WTC11 (cell line): ENCODE measurements around the gene NCKAP5. TPM values are rescaled to one million over a fixed set of nuclear protein-coding genes. Genes with fewer than 3 reads are reported as not detected.

Source experiments
- ATAC-seq: fragments of 200-7000 bp; cut with Tn5 transposase; 2 replicates; pipeline ENCODE4 v1.10.0; 2021; ENCODE audit warnings: mild to moderate bottlenecking, moderate library complexity
- CTCF ChIA-PET: fragments of 300-600 bp; sonication (Branson Sonifier 250); formaldehyde crosslinking; loops from one replicate; lab custom pipeline; 2021; ENCODE audit warnings: antibody characterized with exemption; lab: Charles Lee
- POLR2A ChIA-PET: fragments of 350-600 bp; sonication (Branson Sonifier 250); formaldehyde crosslinking; loops from one replicate; lab custom pipeline; 2021; ENCODE audit warnings: antibody characterized with exemption; lab: Charles Lee
- DNase-seq: peaks from one replicate; pipeline ENCODE4 v3.0.0; 2021; ENCODE audit warnings: low spot score
- H3K27ac Mint-ChIP-seq: 2 replicates; pipeline ENCODE4 v1.8.0; 2021; ENCODE audit warnings: mixed read lengths
- H3K27me3 Mint-ChIP-seq: 2 replicates; pipeline ENCODE4 v1.8.0; 2021; ENCODE audit warnings: low read depth, mild to moderate bottlenecking, moderate library complexity, mixed read lengths
- H3K36me3 Mint-ChIP-seq: 2 replicates; pipeline ENCODE4 v1.8.0; 2021; ENCODE audit warnings: mixed read lengths
- H3K4me1 Mint-ChIP-seq: 2 replicates; pipeline ENCODE4 v1.8.0; 2022; ENCODE audit warnings: mixed read lengths
- H3K4me3 Mint-ChIP-seq: 2 replicates; pipeline ENCODE4 v1.8.0; 2021; ENCODE audit warnings: mild to moderate bottlenecking, moderate library complexity, mixed read lengths
- H3K9me3 Mint-ChIP-seq: 2 replicates; pipeline ENCODE4 v1.8.0; 2021; ENCODE audit warnings: mixed read lengths
- CREM ChIP-seq: sonication (generic); formaldehyde crosslinking; IDR thresholded peaks from 2 replicates; pipeline ENCODE4 v1.8.1; 2022; ENCODE audit warnings: mild to moderate bottlenecking, missing genetic modification reagents, moderate library complexity
- ESRRA ChIP-seq: sonication (generic); formaldehyde crosslinking; IDR thresholded peaks from 2 replicates; pipeline ENCODE4 v1.8.1; 2022; ENCODE audit warnings: mild to moderate bottlenecking, missing genetic modification reagents, borderline replicate concordance
- GTF2I ChIP-seq: fragments of 250-450 bp; sonication (Bioruptor Pico); conservative IDR thresholded peaks from 2 replicates; pipeline ENCODE4 v1.4.0; 2021; ENCODE audit warnings: mild to moderate bottlenecking
- MYBL2 ChIP-seq: sonication (generic); formaldehyde crosslinking; IDR thresholded peaks from 2 replicates; pipeline ENCODE4 v1.8.1; 2023; ENCODE audit warnings: mild to moderate bottlenecking, moderate library complexity, missing genetic modification reagents
- NFE2L1 ChIP-seq: sonication (generic); formaldehyde crosslinking; IDR thresholded peaks from 2 replicates; pipeline ENCODE4 v1.8.1; 2023; ENCODE audit warnings: missing genetic modification reagents
- NR2C2 ChIP-seq: sonication (generic); formaldehyde crosslinking; IDR thresholded peaks from 2 replicates; pipeline ENCODE4 v1.8.0; 2022; ENCODE audit warnings: mild to moderate bottlenecking, missing genetic modification reagents
- OVOL2 ChIP-seq: fragments of 250-450 bp; sonication (Bioruptor Pico); IDR thresholded peaks from 2 replicates; pipeline ENCODE4 v1.9.0; 2021; ENCODE audit warnings: mild to moderate bottlenecking, borderline replicate concordance
- SMAD4 ChIP-seq: sonication (generic); formaldehyde crosslinking; IDR thresholded peaks from 2 replicates; pipeline ENCODE4 v1.8.0; 2022; ENCODE audit warnings: mild to moderate bottlenecking, missing genetic modification reagents
- TEAD4 ChIP-seq: sonication (generic); formaldehyde crosslinking; IDR thresholded peaks from 2 replicates; pipeline ENCODE4 v1.8.0; 2022; ENCODE audit warnings: mild to moderate bottlenecking, missing genetic modification reagents
- ZNF138 ChIP-seq: sonication (generic); formaldehyde crosslinking; conservative IDR thresholded peaks from 2 replicates; pipeline ENCODE4 v1.8.1; 2022; ENCODE audit warnings: mild to moderate bottlenecking, moderate library complexity, missing genetic modification reagents
- ZNF232 ChIP-seq: sonication (generic); formaldehyde crosslinking; IDR thresholded peaks from 2 replicates; pipeline ENCODE4 v1.8.0; 2022; ENCODE audit warnings: mild to moderate bottlenecking, missing genetic modification reagents
- ZNF263 ChIP-seq: sonication (generic); formaldehyde crosslinking; IDR thresholded peaks from 2 replicates; pipeline ENCODE4 v1.8.1; 2022; ENCODE audit warnings: low read depth, mild to moderate bottlenecking, moderate library complexity, missing genetic modification reagents
- total RNA-seq: library from RNA; stranded (reverse); gene quantifications from 3 replicates; pipeline ENCODE4 v1.2.3, GENCODE V29; 2021
- TF ChIP-seq, protein P1 (sequence below): sonication (generic); formaldehyde crosslinking; IDR thresholded peaks from 2 replicates; pipeline ENCODE4 v1.8.1; 2023; ENCODE audit warnings: mild to moderate bottlenecking, missing genetic modification reagents, moderate library complexity
- TF ChIP-seq, protein P2 (sequence below): sonication (generic); formaldehyde crosslinking; conservative IDR thresholded peaks from 2 replicates; pipeline ENCODE4 v1.8.1; 2022; ENCODE audit warnings: mild to moderate bottlenecking, missing genetic modification reagents
- TF ChIP-seq, protein P3 (sequence below): sonication (generic); formaldehyde crosslinking; IDR thresholded peaks from 2 replicates; pipeline ENCODE4 v1.8.1; 2022; ENCODE audit warnings: mild to moderate bottlenecking, missing genetic modification reagents, moderate library complexity, borderline replicate concordance
- TF ChIP-seq, protein P4 (sequence below): fragments of 250-450 bp; sonication (Bioruptor Pico); IDR thresholded peaks from 2 replicates; pipeline ENCODE4 v1.9.0; 2021; ENCODE audit warnings: moderate library complexity, mild to moderate bottlenecking, inconsistent platforms, borderline replicate concordance
- TF ChIP-seq, protein P5 (sequence below): sonication (generic); formaldehyde crosslinking; IDR thresholded peaks from 2 replicates; pipeline ENCODE4 v1.8.1; 2022; ENCODE audit warnings: low read depth, missing genetic modification reagents, borderline replicate concordance
- TF ChIP-seq, protein P6 (sequence below): sonication (generic); formaldehyde crosslinking; IDR thresholded peaks from 2 replicates; pipeline ENCODE4 v1.8.1; 2022; ENCODE audit warnings: mild to moderate bottlenecking, moderate library complexity, missing genetic modification reagents
- TF ChIP-seq, protein P7 (sequence below): sonication (generic); formaldehyde crosslinking; IDR thresholded peaks from 2 replicates; pipeline ENCODE4 v1.8.0; 2022; ENCODE audit warnings: mild to moderate bottlenecking, missing genetic modification reagents
- TF ChIP-seq, protein P8 (sequence below): sonication (generic); formaldehyde crosslinking; IDR thresholded peaks from 2 replicates; pipeline ENCODE4 v1.8.1; 2022; ENCODE audit warnings: missing genetic modification reagents, borderline replicate concordance

Gene NCKAP5
- total RNA-seq, 1 experiment from 2014 or later = 0.55 TPM

DNA sequence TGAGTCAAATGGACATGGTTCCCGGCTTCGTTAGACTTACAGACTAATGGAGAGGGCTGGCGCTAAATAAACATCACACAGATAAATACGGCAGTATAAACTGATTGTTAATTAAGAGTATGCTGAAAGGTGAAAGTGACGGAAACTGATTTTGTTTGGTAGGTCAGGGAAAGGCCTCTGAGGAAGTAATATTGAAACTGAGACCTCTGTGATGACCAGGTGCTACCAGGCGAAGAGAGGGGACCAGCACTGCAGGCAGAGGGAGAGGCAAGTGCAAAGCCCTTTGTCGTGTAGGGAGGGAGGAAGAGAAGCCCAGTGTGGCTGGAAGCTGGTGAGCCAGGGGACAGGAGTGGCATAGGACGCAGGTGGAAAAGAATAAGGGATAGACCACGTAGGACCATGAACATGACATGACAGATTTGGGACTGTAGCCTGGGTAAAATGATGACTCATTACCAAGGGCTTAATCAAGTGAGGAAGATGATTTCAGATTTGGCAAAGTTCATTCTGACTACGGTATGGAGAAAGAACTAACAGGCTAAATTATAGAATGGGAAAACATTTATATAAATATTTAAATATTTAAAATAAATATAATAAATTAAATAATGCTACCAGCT is 433.1 kb downstream of the NCKAP5 start:
- peaks cover 29% of the 10 kb centered on the region for H3K27me3 Mint-ChIP-seq
- ATAC-seq = no peak
- no peaks in the 10 kb centered on the region for H3K36me3 Mint-ChIP-seq
- H3K4me3 Mint-ChIP-seq = no peak overlapping the region
- H3K4me1 Mint-ChIP-seq = peaks cover 33% of the 10 kb centered on the region
- no peak for TF ChIP-seq CREM (CRISPR knock-in tag)
- TF ChIP-seq, protein P1, sequence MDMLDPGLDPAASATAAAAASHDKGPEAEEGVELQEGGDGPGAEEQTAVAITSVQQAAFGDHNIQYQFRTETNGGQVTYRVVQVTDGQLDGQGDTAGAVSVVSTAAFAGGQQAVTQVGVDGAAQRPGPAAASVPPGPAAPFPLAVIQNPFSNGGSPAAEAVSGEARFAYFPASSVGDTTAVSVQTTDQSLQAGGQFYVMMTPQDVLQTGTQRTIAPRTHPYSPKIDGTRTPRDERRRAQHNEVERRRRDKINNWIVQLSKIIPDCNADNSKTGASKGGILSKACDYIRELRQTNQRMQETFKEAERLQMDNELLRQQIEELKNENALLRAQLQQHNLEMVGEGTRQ (CRISPR knock-in tag) = no peak
- no peak for TF ChIP-seq MYBL2 (CRISPR knock-in tag)
- TF ChIP-seq ZNF232 (CRISPR knock-in tag) = no peak
- TF ChIP-seq SMAD4 = no peak
- TF ChIP-seq, protein P2, sequence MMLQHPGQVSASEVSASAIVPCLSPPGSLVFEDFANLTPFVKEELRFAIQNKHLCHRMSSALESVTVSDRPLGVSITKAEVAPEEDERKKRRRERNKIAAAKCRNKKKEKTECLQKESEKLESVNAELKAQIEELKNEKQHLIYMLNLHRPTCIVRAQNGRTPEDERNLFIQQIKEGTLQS (CRISPR knock-in tag) = no peak
- no peak for TF ChIP-seq ZNF263 (CRISPR knock-in tag)
- TF ChIP-seq ESRRA (CRISPR knock-in tag) = no peak
- TF ChIP-seq, protein P3, sequence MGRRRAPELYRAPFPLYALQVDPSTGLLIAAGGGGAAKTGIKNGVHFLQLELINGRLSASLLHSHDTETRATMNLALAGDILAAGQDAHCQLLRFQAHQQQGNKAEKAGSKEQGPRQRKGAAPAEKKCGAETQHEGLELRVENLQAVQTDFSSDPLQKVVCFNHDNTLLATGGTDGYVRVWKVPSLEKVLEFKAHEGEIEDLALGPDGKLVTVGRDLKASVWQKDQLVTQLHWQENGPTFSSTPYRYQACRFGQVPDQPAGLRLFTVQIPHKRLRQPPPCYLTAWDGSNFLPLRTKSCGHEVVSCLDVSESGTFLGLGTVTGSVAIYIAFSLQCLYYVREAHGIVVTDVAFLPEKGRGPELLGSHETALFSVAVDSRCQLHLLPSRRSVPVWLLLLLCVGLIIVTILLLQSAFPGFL (CRISPR knock-in tag) = no peak
- TF ChIP-seq, protein P4, sequence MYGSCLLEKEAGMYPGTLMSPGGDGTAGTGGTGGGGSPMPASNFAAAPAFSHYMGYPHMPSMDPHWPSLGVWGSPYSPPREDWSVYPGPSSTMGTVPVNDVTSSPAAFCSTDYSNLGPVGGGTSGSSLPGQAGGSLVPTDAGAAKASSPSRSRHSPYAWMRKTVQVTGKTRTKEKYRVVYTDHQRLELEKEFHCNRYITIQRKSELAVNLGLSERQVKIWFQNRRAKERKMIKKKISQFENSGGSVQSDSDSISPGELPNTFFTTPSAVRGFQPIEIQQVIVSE (CRISPR knock-in tag) = no peak
- TF ChIP-seq, protein P5, sequence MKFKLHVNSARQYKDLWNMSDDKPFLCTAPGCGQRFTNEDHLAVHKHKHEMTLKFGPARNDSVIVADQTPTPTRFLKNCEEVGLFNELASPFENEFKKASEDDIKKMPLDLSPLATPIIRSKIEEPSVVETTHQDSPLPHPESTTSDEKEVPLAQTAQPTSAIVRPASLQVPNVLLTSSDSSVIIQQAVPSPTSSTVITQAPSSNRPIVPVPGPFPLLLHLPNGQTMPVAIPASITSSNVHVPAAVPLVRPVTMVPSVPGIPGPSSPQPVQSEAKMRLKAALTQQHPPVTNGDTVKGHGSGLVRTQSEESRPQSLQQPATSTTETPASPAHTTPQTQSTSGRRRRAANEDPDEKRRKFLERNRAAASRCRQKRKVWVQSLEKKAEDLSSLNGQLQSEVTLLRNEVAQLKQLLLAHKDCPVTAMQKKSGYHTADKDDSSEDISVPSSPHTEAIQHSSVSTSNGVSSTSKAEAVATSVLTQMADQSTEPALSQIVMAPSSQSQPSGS (CRISPR knock-in tag) = no peak
- no peak for TF ChIP-seq NR2C2
- TF ChIP-seq NFE2L1 (CRISPR knock-in tag) = no peak
- no peak for TF ChIP-seq TEAD4 (CRISPR knock-in tag)
- no peak for TF ChIP-seq GTF2I (CRISPR knock-in tag)
- no peak for TF ChIP-seq OVOL2 (CRISPR knock-in tag)
- TF ChIP-seq, protein P6, sequence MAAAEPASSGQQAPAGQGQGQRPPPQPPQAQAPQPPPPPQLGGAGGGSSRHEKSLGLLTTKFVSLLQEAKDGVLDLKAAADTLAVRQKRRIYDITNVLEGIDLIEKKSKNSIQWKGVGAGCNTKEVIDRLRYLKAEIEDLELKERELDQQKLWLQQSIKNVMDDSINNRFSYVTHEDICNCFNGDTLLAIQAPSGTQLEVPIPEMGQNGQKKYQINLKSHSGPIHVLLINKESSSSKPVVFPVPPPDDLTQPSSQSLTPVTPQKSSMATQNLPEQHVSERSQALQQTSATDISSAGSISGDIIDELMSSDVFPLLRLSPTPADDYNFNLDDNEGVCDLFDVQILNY = no peak
- TF ChIP-seq, protein P7, sequence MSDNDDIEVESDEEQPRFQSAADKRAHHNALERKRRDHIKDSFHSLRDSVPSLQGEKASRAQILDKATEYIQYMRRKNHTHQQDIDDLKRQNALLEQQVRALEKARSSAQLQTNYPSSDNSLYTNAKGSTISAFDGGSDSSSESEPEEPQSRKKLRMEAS = no peak
- TF ChIP-seq ZNF138 = no peak
- TF ChIP-seq, protein P8, sequence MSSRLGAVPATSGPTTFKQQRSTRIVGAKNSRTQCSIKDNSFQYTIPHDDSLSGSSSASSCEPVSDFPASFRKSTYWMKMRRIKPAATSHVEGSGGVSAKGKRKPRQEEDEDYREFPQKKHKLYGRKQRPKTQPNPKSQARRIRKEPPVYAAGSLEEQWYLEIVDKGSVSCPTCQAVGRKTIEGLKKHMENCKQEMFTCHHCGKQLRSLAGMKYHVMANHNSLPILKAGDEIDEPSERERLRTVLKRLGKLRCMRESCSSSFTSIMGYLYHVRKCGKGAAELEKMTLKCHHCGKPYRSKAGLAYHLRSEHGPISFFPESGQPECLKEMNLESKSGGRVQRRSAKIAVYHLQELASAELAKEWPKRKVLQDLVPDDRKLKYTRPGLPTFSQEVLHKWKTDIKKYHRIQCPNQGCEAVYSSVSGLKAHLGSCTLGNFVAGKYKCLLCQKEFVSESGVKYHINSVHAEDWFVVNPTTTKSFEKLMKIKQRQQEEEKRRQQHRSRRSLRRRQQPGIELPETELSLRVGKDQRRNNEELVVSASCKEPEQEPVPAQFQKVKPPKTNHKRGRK (CRISPR knock-in tag) = no peak
- H3K9me3 Mint-ChIP-seq = no peaks in the 10 kb centered on the region
- DNase-seq = no peak
- CTCF ChIA-PET = no interaction called here
- POLR2A ChIA-PET = no interaction called here
- H3K27ac Mint-ChIP-seq = no peak overlapping the region
